ENCODE data around the gene SMIM22. TPM values are rescaled to one million over a fixed set of nuclear protein-coding genes. Genes with fewer than 3 reads are reported as not detected.

Gene SMIM22
- not detected in 2 replicates for total RNA-seq

DNA sequence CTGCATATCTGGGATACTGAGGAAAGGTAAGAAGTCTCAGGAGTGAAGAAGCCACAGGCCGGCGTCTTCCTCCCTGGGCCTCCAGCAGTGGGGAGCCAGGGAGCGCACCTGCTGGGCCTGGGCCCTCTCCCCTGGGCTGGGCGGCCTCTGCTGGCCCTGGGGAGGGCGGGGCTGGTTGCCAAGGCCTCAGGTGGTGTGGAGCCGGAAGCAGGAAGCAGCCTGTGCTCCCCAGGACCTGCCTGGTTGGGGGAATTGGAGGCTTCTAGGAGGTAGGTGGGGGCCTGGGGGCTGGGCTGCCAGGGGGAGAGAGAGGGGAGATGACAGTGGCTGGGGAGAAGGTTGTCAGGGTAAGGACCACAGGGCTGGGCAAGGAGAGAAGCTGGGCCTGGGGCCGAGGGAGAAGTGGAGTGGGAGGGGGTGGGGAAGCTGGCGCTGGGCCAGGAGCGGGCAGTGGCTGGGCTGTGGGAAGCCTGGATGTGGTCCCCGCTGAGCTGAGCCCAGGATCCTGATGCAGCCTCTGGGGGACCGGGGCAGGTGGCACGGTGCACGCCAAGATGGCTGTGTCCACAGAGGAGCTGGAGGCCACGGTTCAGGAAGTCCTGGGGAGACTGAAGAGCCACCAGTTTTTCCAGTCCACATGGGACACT lies at the start of gene SMIM22:
Gene SMIM22, plus strand, starts transcription at position 189 of the 647 bp plus-strand sequence. Its CDS starts 366 bp downstream, at position 555.

GRCh38 chr16:4766875-4767628 lies 28.1 kb upstream of the SMIM22 start, which contains the start of gene ZNF500:
TSS of gene ZNF500 (minus strand) at chr16:4767162. CDS start at chr16:4765978, 1,184 bp downstream.

DNA sequence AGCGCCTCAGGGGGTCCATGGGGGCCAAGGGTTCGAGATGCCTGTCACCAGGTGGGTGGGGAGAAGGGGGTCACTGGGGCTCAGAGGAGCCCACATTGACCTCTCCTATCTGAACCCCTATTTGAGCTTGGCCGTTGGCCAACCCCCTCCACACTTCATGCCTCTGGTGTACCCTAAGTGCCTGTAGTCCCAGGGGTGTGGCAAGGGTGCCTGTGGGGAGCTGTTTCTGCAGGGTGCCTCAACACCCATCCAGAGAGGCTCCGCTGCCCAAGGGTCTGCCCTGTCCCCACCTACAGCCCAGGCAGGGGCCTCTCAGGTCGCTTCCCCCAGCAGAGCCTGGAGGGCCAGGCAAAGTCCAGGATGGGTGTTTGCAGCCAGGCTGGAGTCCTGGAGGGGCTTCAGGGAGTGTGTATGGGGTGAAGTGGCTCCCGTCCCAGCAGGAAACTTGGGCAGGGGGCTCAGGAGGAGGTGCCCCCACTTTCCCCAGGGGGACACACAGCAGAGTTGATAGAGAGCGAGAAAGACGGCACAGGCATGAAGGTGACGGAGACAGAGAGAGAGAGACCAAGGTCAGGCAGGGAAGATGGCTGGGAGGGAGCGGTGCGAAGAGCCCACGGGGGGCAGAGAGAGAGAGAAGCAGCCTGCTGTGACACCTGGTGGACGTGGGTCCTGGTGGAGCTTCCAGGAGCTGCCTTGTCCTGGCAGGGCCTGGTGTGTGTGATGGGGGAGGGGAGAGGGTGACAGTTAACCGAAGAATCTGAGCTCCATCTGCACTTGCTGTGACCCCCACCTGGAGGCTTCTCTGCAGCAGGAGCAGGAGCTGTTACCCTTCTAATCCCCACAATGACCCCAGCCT lies 7.3 kb upstream of the SMIM22 start, which contains the start of gene SEPTIN12:
Gene SEPTIN12, minus strand, starts transcription at position 719 of the 856 bp plus-strand sequence. Its CDS starts 700 bp downstream, at position 19.

DNA sequence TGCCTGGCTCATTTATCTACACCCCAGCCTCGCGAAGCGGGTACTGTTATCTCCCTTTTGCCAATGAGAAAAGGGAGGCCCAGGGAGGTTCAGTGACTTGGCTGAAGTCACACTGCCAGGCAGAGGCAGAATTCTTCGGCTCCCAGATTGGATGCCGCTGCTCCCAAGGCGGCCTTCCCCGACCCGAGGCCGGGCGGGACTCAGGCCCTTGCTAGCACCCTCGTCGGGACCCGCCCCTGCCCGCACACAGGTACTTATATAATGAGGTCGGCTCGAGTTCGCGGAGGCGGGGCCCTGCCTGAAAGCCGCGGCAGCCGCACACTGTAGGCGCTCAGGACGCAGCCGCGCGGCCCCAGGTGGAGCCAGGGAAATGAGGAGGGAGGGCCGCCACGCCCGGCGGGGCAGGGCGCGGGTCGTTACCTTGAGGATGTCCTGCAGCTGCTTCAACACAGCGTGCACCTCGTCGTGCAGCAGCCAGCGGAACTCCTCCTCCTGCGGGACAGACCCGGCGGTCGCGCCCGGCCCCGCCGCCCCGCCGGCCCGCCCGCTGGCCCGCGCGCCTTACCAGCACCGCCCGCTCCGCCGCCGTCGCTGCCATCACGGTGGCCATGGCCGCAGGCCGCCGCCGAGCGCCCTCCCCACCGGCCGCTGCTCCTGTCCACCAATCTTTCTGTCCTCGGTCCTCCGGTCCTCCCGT lies 6.9 kb downstream of the SMIM22 start, which contains the start of gene ROGDI:
Gene ROGDI, minus strand, starts transcription at position 672 of the 697 bp plus-strand sequence. Its CDS starts 62 bp downstream, at position 610.

Other genes starting within 250 kb of the SMIM22 start
- gene C16orf96, start 239.0 kb upstream of the SMIM22 start, total RNA-seq, result under 0.01 TPM in 1 of 2 replicates, not detected in the other
- 1.8 and 7.4 TPM in 2 replicates for gene UBALD1, start 180.5 kb upstream of the SMIM22 start, total RNA-seq
- gene MGRN1, start 170.5 kb upstream of the SMIM22 start, total RNA-seq, result 13.4 and 40.2 TPM in 2 replicates
- gene NUDT16L1, start 101.8 kb upstream of the SMIM22 start, total RNA-seq, result 24.1 and 34.1 TPM in 2 replicates
- 10.8 and 27.1 TPM in 2 replicates for gene ANKS3, start 61.1 kb upstream of the SMIM22 start, total RNA-seq
- gene DNAAF8, start 60.8 kb upstream of the SMIM22 start, total RNA-seq, result 0.25 and 0.32 TPM in 2 replicates
- gene ZNF500, start 28.2 kb upstream of the SMIM22 start, total RNA-seq, result 5.0 and 6.5 TPM in 2 replicates
- 0.06 TPM in 1 of 2 replicates, not detected in the other for gene SEPTIN12, start 7.0 kb upstream of the SMIM22 start, total RNA-seq
- gene ROGDI, start 7.3 kb downstream of the SMIM22 start, total RNA-seq, result 9.7 and 20.9 TPM in 2 replicates
- gene GLYR1, start 51.9 kb downstream of the SMIM22 start, total RNA-seq, result 41.9 and 98.2 TPM in 2 replicates
- 18.6 and 37.6 TPM in 2 replicates for gene UBN1, start 52.1 kb downstream of the SMIM22 start, total RNA-seq
- 0.81 and 8.4 TPM in 2 replicates for gene PPL, start 141.8 kb downstream of the SMIM22 start, total RNA-seq
- under 0.01 and 0.06 TPM in 2 replicates for gene SEC14L5, start 163.0 kb downstream of the SMIM22 start, total RNA-seq
- 16.7 and 21.4 TPM in 2 replicates for gene NAGPA, start 238.6 kb downstream of the SMIM22 start, total RNA-seq

All from bladder microvascular endothelial cell (primary cell).